Left renal pelvis (tissue), 4 donors: Measurements from ENCODE around the gene UBTD2. TPM values are rescaled to one million over a fixed set of nuclear protein-coding genes. Genes with fewer than 3 reads are reported as not detected.

Experiments
- polyA plus RNA-seq, 4 donors: library from polyadenylated mRNA; unstranded; fragments of 120-200 nt; gene quantifications; one replicate each; pipeline ENCODE4 v1.2.1, GENCODE V29; 2013; ENCODE audit not compliant: insufficient read length in 4 of 4

The UBTD2 gene
- polyA plus RNA-seq, 4 donors: 62.0 to 106 (median 85.9) TPM

Other genes with a start within 250 kb of the UBTD2 start
- 10 to 100 TPM; 13.6 to 18.5 (median 16.3) TPM for gene STK10, start 95.5 kb downstream of the UBTD2 start, polyA plus RNA-seq
- gene EFCAB9, start 89.6 kb downstream of the UBTD2 start, polyA plus RNA-seq: not detected
- 10 to 100 TPM; 28.2 to 63.9 (median 35.1) TPM for gene SH3PXD2B, start 170.8 kb upstream of the UBTD2 start, polyA plus RNA-seq